Measurements from ENCODE around the gene PRDM11.

The PRDM11 gene

GRCh38 chr11:45178223-45178622, 31.8 kb downstream of the PRDM11 start:
- DNase-seq, result no peak

- DNase-seq, result no peak
These were observed 32.6 kb downstream of the PRDM11 start for GRCh38 chr11:45178890-45179671.

- no peak for DNase-seq
These were observed 33.3 kb downstream of the PRDM11 start for GRCh38 chr11:45179686-45180178.

- peak; percentile 28 for DNase-seq
These were observed 33.9 kb downstream of the PRDM11 start for GRCh38 chr11:45180179-45180847.

- no peak for DNase-seq
These were observed 34.4 kb downstream of the PRDM11 start for GRCh38 chr11:45180848-45181192.

GRCh38 chr11:45181193-45181888, 34.9 kb downstream of the PRDM11 start:
- DNase-seq, result no peak

- DNase-seq, result no peak
These were observed 35.6 kb downstream of the PRDM11 start for GRCh38 chr11:45181889-45182550.

- no peak for DNase-seq
These were observed 36.5 kb downstream of the PRDM11 start for GRCh38 chr11:45182902-45183301.

- DNase-seq, result no peak
These were observed 38.2 kb downstream of the PRDM11 start for GRCh38 chr11:45184640-45185039.

- DNase-seq, result no peak
These were observed 38.8 kb downstream of the PRDM11 start for GRCh38 chr11:45185228-45185729.

- no peak for DNase-seq
These were observed 40.9 kb downstream of the PRDM11 start for GRCh38 chr11:45187375-45187774.

- no peak for DNase-seq
These were observed 41.7 kb downstream of the PRDM11 start for GRCh38 chr11:45188127-45188526.

GRCh38 chr11:45189230-45189629, 42.8 kb downstream of the PRDM11 start:
- no peak for DNase-seq

GRCh38 chr11:45193695-45194094, 47.3 kb downstream of the PRDM11 start:
- no peak for DNase-seq

GRCh38 chr11:45204761-45205160, 58.3 kb downstream of the PRDM11 start:
- no peak for DNase-seq

GRCh38 chr11:45205978-45206377, 59.5 kb downstream of the PRDM11 start:
- DNase-seq, result no peak

GRCh38 chr11:45208135-45208534, 61.7 kb downstream of the PRDM11 start:
- DNase-seq, result no peak

GRCh38 chr11:45209000-45209879, 62.8 kb downstream of the PRDM11 start:
- no peak for DNase-seq

GRCh38 chr11:45209891-45210699, 63.7 kb downstream of the PRDM11 start:
- DNase-seq, result no peak

- no peak for DNase-seq
These were observed 64.4 kb downstream of the PRDM11 start for GRCh38 chr11:45210846-45211245.

GRCh38 chr11:45211732-45212131, 65.3 kb downstream of the PRDM11 start:
- DNase-seq, result no peak
